K562 (cell line): ENCODE results near the gene ZNRF1. TPM values are rescaled to one million over a fixed set of nuclear protein-coding genes. Genes with fewer than 3 reads are reported as not detected.
A peak's percentile ranks its signal among the peaks of the same experiment; 100 is the strongest.

ENCODE experiments used
- CREBBP ChIP-seq: IDR thresholded peaks from one replicate; pipeline ENCODE4 v1.6.1; 2012; ENCODE audit warnings: low read depth, mild to moderate bottlenecking, control low read depth, inconsistent platforms, low read length
- DIDO1 ChIP-seq: fragments of 450-650 bp; IDR thresholded peaks from 2 replicates; pipeline ENCODE4 v1.6.1; 2016; ENCODE audit warnings: low read depth, missing biosample characterization, missing genetic modification characterization
- FOXJ3 ChIP-seq: sonication (generic); formaldehyde crosslinking; IDR thresholded peaks from 2 replicates; pipeline ENCODE4 v1.4.0; 2020; ENCODE audit warnings: mild to moderate bottlenecking, missing genetic modification reagents
- FOXK2 ChIP-seq, 2 experiments: fragments of 450-650 bp; IDR thresholded peaks in 1 of 2; conservative IDR thresholded peaks in 1 of 2; 2 replicates each; pipeline ENCODE4 v1.6.1; 2016; ENCODE audit warnings: low read depth in 2 of 2, mild to moderate bottlenecking in 1 of 2
- HCFC1 ChIP-seq: IDR thresholded peaks from 2 replicates; pipeline ENCODE4 v1.6.1; 2012; ENCODE audit warnings: low read depth, low read length, improper control_type of control experiment
- HDAC2 ChIP-seq: fragments of 450-650 bp; IDR thresholded peaks from 2 replicates; pipeline ENCODE4 v1.6.1; 2016; ENCODE audit warnings: mild to moderate bottlenecking
- JUN ChIP-seq, 2 experiments: sonication (generic) in 1 of 2; formaldehyde crosslinking in 1 of 2; IDR thresholded peaks; 2 replicates each; pipeline versions ENCODE4 v1.6.1 to v1.8.0; 2012 to 2022; ENCODE audit warnings: borderline replicate concordance in 2 of 2, mild to moderate bottlenecking in 2 of 2, improper control_type of control experiment in 1 of 2, low read depth in 1 of 2, low read length in 1 of 2, missing genetic modification reagents in 1 of 2
- JUNB ChIP-seq: fragments of 450-650 bp; formaldehyde crosslinking; conservative IDR thresholded peaks from 2 replicates; pipeline ENCODE4 v1.4.0; 2020; ENCODE audit warnings: mild to moderate bottlenecking
- MECOM ChIP-seq: fragments of 250-450 bp; sonication (Bioruptor Pico); IDR thresholded peaks from 2 replicates; pipeline ENCODE4 v1.8.0; 2022; ENCODE audit warnings: inconsistent platforms
- MEIS2 ChIP-seq: fragments of 450-650 bp; IDR thresholded peaks from 2 replicates; pipeline ENCODE4 v1.6.1; 2014; ENCODE audit warnings: mild to moderate bottlenecking; ENCODE audit not compliant: partially characterized antibody
- NFYB ChIP-seq: IDR thresholded peaks from 2 replicates; pipeline ENCODE4 v1.6.1; 2011; ENCODE audit warnings: mild to moderate bottlenecking, moderate library complexity; ENCODE audit not compliant: insufficient read length; ENCODE audit errors: extremely low read depth
- NRF1 ChIP-seq, 2 experiments: fragments of 450-650 bp; IDR thresholded peaks in 1 of 2; conservative IDR thresholded peaks in 1 of 2; 2 replicates each; pipeline ENCODE4 v1.6.1; 2014; ENCODE audit warnings: mild to moderate bottlenecking in 2 of 2
- PHF8 ChIP-seq: fragments of 200-600 bp; sonication (generic); IDR thresholded peaks from 2 replicates; pipeline ENCODE4 v1.6.1; 2012; ENCODE audit warnings: mixed run types, mild to moderate bottlenecking, inconsistent platforms, low read length, moderate library complexity, borderline replicate concordance
- POLR2G ChIP-seq: fragments of 200-400 bp; formaldehyde crosslinking; IDR thresholded peaks from 2 replicates; pipeline ENCODE4 v1.6.1; 2017; ENCODE audit warnings: low read depth, mild to moderate bottlenecking, antibody characterized with exemption, low read length, moderate library complexity
- SNAPC5 ChIP-seq: fragments of 250-450 bp; sonication (Bioruptor Pico); IDR thresholded peaks from 2 replicates; pipeline ENCODE4 v1.8.0; 2021; ENCODE audit warnings: moderate library complexity, mild to moderate bottlenecking, inconsistent platforms
- SNIP1 ChIP-seq: fragments of 450-650 bp; IDR thresholded peaks from 2 replicates; pipeline ENCODE4 v1.7.1; 2017; ENCODE audit warnings: low read depth, mild to moderate bottlenecking
- TAF15 ChIP-seq: fragments of 200-400 bp; formaldehyde crosslinking; IDR thresholded peaks from 2 replicates; pipeline ENCODE4 v1.6.1; 2017; ENCODE audit warnings: mild to moderate bottlenecking, low read depth, low read length, moderate library complexity
- WHSC1 ChIP-seq: IDR thresholded peaks from one replicate; pipeline ENCODE4 v1.6.1; 2012; ENCODE audit warnings: low read length, control low read depth, inconsistent platforms
- ZBTB34 ChIP-seq: fragments of 250-450 bp; sonication (Bioruptor Pico); IDR thresholded peaks from 2 replicates; pipeline ENCODE4 v1.8.0; 2021; ENCODE audit warnings: mild to moderate bottlenecking, moderate library complexity
- ZNF197 ChIP-seq: fragments of 200-800 bp; sonication (Bioruptor generic); IDR thresholded peaks from 2 replicates; pipeline ENCODE4 v1.6.1; 2016; ENCODE audit warnings: low read depth, missing genetic modification characterization, missing compliant biosample characterization
- ZNF589 ChIP-seq: fragments of 200-800 bp; sonication (Bioruptor generic); IDR thresholded peaks from 2 replicates; pipeline ENCODE4 v1.6.1; 2016; ENCODE audit warnings: low read depth, missing genetic modification characterization, missing compliant biosample characterization
- ZNF75A ChIP-seq: fragments of 450-650 bp; formaldehyde crosslinking; IDR thresholded peaks from 2 replicates; pipeline ENCODE4 v1.4.0; 2020; ENCODE audit warnings: mild to moderate bottlenecking
- polyA plus RNA-seq, 8 experiments: library from polyadenylated mRNA; depleted of rRNA in 4 of 8; stranded (reverse) in 5 of 8; unstranded in 3 of 8; fragments of >200 nt; fragmentation: Nextera tagmentation in 2 of 8; fragmentation: Illumina TruSeq in 1 of 8; extraction: Ambion mirVana in 2 of 8; extraction: Trizol in 1 of 8; gene quantifications; 2 replicates each; pipeline versions ENCODE4 v1.2.1 to v1.2.3, GENCODE V29; 2011 to 2014; ENCODE audit warnings: inconsistent platforms in 1 of 8, missing spikeins in 1 of 8
- total RNA-seq, 7 experiments: library from RNA; depleted of rRNA in 6 of 7; stranded (reverse); fragments of >200 nt in 6 of 7; fragmentation: Illumina TruSeq in 2 of 7; extraction: Trizol in 2 of 7; gene quantifications; 2 replicates each; pipeline versions ENCODE4 v1.2.1 to v1.2.3, GENCODE V29; 2011 to 2021; ENCODE audit warnings: low replicate concordance in 1 of 7
- TF ChIP-seq, protein P1 (sequence below), 3 experiments: fragments of 200-800 bp in 1 of 3; fragments of 250-450 bp in 1 of 3; fragments of 450-650 bp in 1 of 3; sonication (Bioruptor Pico) in 1 of 3; sonication (Bioruptor generic) in 1 of 3; formaldehyde crosslinking in 1 of 3; IDR thresholded peaks; 2 replicates each; pipeline versions ENCODE4 v1.6.1 to v1.8.0; 2016 to 2022; ENCODE audit warnings: mild to moderate bottlenecking in 2 of 3, missing genetic modification characterization in 2 of 3, missing compliant biosample characterization in 1 of 3, moderate library complexity in 1 of 3

ZNRF1 gene
- total and polyA plus RNA-seq, 9 of the 15 experiments (the other 6 are each of a cell fraction or from before 2014, with no cell fraction given): 9.5 to 37.7 (median 20.0) TPM

DNA sequence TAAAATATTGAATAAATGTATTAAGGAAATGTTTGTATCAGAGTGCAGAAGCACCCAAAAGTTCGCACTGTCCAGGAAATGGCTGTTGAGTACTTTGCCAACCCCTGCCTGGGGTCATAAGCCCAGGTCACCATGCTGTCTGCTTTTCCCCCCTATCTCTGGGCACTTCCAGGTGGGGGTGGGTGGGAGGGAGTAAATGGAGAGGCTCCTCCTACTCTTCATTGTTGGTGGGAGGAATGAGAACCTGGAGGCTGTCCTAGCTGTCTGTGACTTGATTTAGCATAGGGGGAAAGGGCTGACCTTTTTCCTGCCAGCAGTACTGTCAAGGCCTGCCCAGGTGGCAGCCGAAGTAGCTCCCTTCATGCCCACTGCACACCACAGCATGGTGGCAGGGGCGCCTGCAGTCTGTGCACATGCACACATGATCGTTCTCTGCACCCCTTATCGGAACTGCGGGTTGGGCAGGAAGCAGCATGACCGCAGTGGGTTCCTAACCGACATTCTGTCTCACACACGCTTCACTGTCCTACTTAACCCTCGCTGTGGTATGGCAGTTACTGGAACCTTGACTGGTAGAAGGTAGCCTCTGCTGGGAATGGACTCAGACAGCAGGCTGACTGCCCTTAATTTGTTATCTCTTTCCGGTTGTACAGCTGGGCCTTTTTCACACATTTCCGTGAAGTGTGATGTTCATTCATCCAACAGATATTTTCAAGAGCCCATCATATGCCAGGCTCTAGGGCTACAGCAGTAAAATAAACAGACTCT, 76.3 kb downstream of the ZNRF1 start (continued):
- TF ChIP-seq TAF15 (no peak), PHF8 (no peak; the same call in 1 of the 2 replicates), JUN (IDR thresholded peaks at IDR 0.05; ENCODE audit: borderline replicate concordance, low read depth, low read length) (0 out of 2 replicates have a peak, but pooled peaks have one; percentile 32), JUN (CRISPR knock-in tag; IDR thresholded peaks at IDR 0.05; ENCODE audit: borderline replicate concordance) (no peak), ZNF589 (CRISPR knock-in tag) (peak; percentile 79), NFYB (no peak), POLR2G (0 out of 2 replicates have a peak, but pooled peaks have one; percentile 36), FOXK2 (conservative IDR thresholded peaks at IDR 0.05 in 1 of 2, IDR thresholded peaks at IDR 0.05 in 1 of 2; ENCODE audit: low read depth in 2 of 2) (no peak), JUNB (CRISPR knock-in tag) (0 out of 2 replicates have a peak, but pooled peaks have one; percentile 21), MECOM (CRISPR knock-in tag) (no peak), ZBTB34 (no peak), SNIP1 (no peak), MEIS2 (peak; percentile 48), NRF1 (conservative IDR thresholded peaks at IDR 0.05 in 1 of 2, IDR thresholded peaks at IDR 0.05 in 1 of 2) (0 out of 4 replicates have a peak, but pooled peaks have one; percentile 7 to 23), ZNF197 (CRISPR knock-in tag) (no peak), ZNF75A (CRISPR knock-in tag) (peak; percentile 36; the same call in 1 of the 2 replicates), WHSC1 (no peak), HCFC1 (no peak), SNAPC5 (no peak), DIDO1 (tag) (no peak), CREBBP (no peak), HDAC2 (peak; percentile 52; the same call in 1 of the 2 replicates), FOXJ3 (CRISPR knock-in tag) (no peak)
- TF ChIP-seq, protein P1, sequence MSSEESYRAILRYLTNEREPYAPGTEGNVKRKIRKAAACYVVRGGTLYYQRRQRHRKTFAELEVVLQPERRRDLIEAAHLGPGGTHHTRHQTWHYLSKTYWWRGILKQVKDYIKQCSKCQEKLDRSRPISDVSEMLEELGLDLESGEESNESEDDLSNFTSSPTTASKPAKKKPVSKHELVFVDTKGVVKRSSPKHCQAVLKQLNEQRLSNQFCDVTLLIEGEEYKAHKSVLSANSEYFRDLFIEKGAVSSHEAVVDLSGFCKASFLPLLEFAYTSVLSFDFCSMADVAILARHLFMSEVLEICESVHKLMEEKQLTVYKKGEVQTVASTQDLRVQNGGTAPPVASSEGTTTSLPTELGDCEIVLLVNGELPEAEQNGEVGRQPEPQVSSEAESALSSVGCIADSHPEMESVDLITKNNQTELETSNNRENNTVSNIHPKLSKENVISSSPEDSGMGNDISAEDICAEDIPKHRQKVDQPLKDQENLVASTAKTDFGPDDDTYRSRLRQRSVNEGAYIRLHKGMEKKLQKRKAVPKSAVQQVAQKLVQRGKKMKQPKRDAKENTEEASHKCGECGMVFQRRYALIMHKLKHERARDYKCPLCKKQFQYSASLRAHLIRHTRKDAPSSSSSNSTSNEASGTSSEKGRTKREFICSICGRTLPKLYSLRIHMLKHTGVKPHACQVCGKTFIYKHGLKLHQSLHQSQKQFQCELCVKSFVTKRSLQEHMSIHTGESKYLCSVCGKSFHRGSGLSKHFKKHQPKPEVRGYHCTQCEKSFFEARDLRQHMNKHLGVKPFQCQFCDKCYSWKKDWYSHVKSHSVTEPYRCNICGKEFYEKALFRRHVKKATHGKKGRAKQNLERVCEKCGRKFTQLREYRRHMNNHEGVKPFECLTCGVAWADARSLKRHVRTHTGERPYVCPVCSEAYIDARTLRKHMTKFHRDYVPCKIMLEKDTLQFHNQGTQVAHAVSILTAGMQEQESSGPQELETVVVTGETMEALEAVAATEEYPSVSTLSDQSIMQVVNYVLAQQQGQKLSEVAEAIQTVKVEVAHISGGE (CRISPR knock-in tag; IDR thresholded peaks at IDR 0.05): no peak; a peak in 1 of 6 replicates
